Ovary (tissue), 3 donors: ENCODE results near the gene EIF4EBP3.

Experiments used
- EP300 ChIP-seq: sonication (generic); formaldehyde crosslinking; IDR thresholded peaks from one replicate; pipeline ENCODE4 v1.6.1; 2017; ENCODE audit warnings: antibody characterized with exemption
- POLR2A ChIP-seq: fragments of 450-650 bp; IDR thresholded peaks from one replicate; pipeline ENCODE4 v1.6.1; 2017; ENCODE audit warnings: antibody characterized with exemption, mild to moderate bottlenecking, moderate library complexity
- TF ChIP-seq, protein P1 (sequence below), 3 donors: fragments of 450-650 bp in 2 of 3; fragments of 200-600 bp in 1 of 3; IDR thresholded peaks; one replicate each; pipeline versions ENCODE4 v1.5.1 to v1.8.0; 2016 to 2022; ENCODE audit warnings: antibody characterized with exemption in 3 of 3, mild to moderate bottlenecking in 1 of 3
- donor health status: DM: no; HTN: no; CAD: no.

DNA sequence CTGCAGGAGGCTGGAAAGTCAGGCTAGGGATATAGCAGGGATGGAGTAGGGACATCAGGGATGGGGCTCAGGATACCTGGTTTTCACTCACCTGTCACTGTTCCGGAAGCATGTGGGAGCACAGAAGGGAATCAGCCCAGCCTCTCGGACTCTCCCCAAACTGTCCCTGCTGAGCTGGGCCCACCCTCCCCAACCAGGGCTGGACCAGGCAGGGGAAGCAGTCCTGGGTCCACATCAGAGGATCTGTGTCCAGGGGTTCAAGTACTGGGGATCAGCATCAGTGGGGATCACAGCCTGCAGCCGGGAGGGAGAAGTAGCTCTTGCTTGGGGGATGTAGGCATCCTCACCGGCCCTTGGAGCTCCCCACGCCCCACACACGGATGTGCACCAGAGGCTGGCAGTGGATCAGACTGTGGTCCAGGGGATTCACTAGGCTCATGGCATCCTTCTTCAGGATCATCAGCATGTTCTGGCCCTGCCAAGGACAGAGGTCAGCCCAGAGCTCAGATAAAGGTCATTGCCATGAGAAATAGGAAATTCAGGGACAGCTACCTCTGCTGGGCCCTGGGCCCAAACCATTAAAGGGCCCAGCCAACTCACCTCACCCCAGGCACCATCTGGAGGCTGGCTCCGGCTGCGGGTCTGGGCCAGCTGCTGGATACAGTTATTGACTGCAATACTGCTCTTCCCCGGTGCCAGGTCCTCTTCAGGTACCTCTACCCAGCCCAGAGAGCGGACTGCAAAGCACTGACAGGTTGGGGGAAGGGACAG is 14.5 kb downstream of the EIF4EBP3 start:
- TF ChIP-seq, protein P1, sequence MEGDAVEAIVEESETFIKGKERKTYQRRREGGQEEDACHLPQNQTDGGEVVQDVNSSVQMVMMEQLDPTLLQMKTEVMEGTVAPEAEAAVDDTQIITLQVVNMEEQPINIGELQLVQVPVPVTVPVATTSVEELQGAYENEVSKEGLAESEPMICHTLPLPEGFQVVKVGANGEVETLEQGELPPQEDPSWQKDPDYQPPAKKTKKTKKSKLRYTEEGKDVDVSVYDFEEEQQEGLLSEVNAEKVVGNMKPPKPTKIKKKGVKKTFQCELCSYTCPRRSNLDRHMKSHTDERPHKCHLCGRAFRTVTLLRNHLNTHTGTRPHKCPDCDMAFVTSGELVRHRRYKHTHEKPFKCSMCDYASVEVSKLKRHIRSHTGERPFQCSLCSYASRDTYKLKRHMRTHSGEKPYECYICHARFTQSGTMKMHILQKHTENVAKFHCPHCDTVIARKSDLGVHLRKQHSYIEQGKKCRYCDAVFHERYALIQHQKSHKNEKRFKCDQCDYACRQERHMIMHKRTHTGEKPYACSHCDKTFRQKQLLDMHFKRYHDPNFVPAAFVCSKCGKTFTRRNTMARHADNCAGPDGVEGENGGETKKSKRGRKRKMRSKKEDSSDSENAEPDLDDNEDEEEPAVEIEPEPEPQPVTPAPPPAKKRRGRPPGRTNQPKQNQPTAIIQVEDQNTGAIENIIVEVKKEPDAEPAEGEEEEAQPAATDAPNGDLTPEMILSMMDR (IDR thresholded peaks at IDR 0.05): no peak
- TF ChIP-seq POLR2A (no peak), EP300 (no peak)
